CD4-positive, CD25-positive, alpha-beta regulatory T cell (primary cell): ENCODE measurements around the gene WDR38. TPM values are rescaled to one million over a fixed set of nuclear protein-coding genes. Genes with fewer than 3 reads are reported as not detected.

Experiments
- ATAC-seq, 2 donors: fragments of 150-1000 bp; cut with Tn5 transposase; one replicate each; pipeline ENCODE4 v1.10.0; 2021; ENCODE audit warnings: low read depth in 2 of 2, moderate number of reproducible peaks in 2 of 2, moderate library complexity in 1 of 2
- DNase-seq, 3 donors: peaks; one replicate each; pipeline versions ENCODE4 v3.0.0 to v3.0.0-alpha.2; 2012 to 2022; ENCODE audit warnings: mixed read lengths in 1 of 3
- H3K27ac ChIP-seq: one replicate; pipeline ENCODE4 v1.7.0; 2013; ENCODE audit warnings: mild to moderate bottlenecking, low read length; ENCODE audit not compliant: insufficient read depth, poor library complexity, severe bottlenecking
- H3K27me3 ChIP-seq: one replicate; pipeline ENCODE4 v1.7.0; 2013; ENCODE audit warnings: low read length; ENCODE audit not compliant: control insufficient read depth, insufficient read depth
- H3K36me3 ChIP-seq: one replicate; pipeline ENCODE4 v1.7.0; 2013; ENCODE audit warnings: mild to moderate bottlenecking, low read length, moderate library complexity; ENCODE audit not compliant: control insufficient read depth, insufficient read depth
- H3K4me1 ChIP-seq: 2 replicates; pipeline ENCODE4 v1.7.0; 2013; ENCODE audit warnings: mild to moderate bottlenecking, low read length; ENCODE audit not compliant: insufficient read depth, control insufficient read depth, poor library complexity, severe bottlenecking
- H3K4me3 ChIP-seq: one replicate; pipeline ENCODE4 v1.7.0; 2013; ENCODE audit warnings: low read depth, mild to moderate bottlenecking, low read length, moderate library complexity
- H3K9me3 ChIP-seq, 2 experiments: 1 replicate in 1 of 2; 2 replicates in 1 of 2; pipeline ENCODE4 v1.7.0; 2013; ENCODE audit warnings: low read length in 2 of 2, mild to moderate bottlenecking in 1 of 2, moderate library complexity in 1 of 2; ENCODE audit not compliant: control insufficient read depth in 2 of 2
- H3K27ac Mint-ChIP-seq, 3 donors: one replicate each; pipeline ENCODE4 v1.8.0; 2020 to 2022; ENCODE audit warnings: mild to moderate bottlenecking in 3 of 3, mixed read lengths in 3 of 3, moderate library complexity in 2 of 3
- H3K27me3 Mint-ChIP-seq: one replicate; pipeline ENCODE4 v1.8.0; 2022; ENCODE audit warnings: mild to moderate bottlenecking, mixed read lengths
- H3K36me3 Mint-ChIP-seq: one replicate; pipeline ENCODE4 v1.8.0; 2020; ENCODE audit warnings: mixed read lengths
- H3K4me1 Mint-ChIP-seq, 4 donors: one replicate each; pipeline ENCODE4 v1.8.0; 2020 to 2022; ENCODE audit warnings: mixed read lengths in 4 of 4, mild to moderate bottlenecking in 1 of 4
- H3K4me3 Mint-ChIP-seq, 4 donors: one replicate each; pipeline ENCODE4 v1.8.0; 2020 to 2022; ENCODE audit warnings: mild to moderate bottlenecking in 4 of 4, mixed read lengths in 4 of 4, moderate library complexity in 3 of 4
- H3K9me3 Mint-ChIP-seq, 7 donors: one replicate each; pipeline ENCODE4 v1.8.0; 2020 to 2022; ENCODE audit warnings: mixed read lengths in 7 of 7, mild to moderate bottlenecking in 3 of 7, moderate library complexity in 2 of 7
- polyA plus RNA-seq, 4 donors: library from polyadenylated mRNA; unstranded; fragments of 300-500 nt; fragmentation: Illumina TruSeq; gene quantifications; one replicate each; pipeline ENCODE4 v1.2.3, GENCODE V29; 2021
- total RNA-seq: library from RNA; stranded (reverse); gene quantifications from one replicate; pipeline ENCODE4 v1.2.3, GENCODE V29; 2022

WDR38 gene, protein sequence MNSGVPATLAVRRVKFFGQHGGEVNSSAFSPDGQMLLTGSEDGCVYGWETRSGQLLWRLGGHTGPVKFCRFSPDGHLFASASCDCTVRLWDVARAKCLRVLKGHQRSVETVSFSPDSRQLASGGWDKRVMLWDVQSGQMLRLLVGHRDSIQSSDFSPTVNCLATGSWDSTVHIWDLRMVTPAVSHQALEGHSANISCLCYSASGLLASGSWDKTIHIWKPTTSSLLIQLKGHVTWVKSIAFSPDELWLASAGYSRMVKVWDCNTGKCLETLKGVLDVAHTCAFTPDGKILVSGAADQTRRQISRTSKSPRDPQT
- total RNA-seq (not detected), polyA plus RNA-seq (not detected)

DNA sequence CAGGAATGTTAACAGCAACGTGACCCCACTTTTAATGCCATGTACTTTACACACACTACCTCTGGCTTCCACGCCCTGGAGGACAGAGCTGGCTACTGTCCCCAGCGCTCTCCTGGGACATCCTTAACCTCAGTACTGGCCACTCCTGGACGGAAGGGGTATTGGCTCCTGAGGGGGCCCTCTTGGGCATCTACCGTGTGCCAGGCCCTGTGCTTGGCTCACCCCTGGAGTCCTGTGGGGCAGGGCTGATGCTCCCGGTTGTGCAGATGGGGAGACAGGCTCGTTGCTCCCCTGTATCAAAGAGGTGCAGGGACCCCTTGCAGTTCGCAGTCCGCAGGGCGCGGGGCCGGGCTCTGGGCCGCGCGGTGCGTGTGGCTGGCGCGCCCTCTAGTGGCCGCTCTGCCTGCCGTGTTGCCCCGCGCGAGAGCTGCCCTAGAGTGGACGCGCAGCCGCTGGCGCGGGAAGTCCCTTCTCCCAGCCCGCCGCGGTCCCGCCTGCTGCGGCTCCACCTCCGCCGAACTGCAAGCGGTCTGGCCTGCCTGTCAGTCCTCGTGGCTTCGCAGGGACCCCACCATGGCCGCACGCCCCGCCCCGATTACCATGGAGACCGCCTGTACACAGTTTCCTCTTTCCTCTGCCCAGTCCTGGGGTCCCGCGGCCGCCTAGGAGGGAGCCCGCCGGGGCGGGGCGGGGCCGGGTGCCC is at the start of gene WDR38:
TSS of gene WDR38 (plus strand) at position 632 of the 703 bp plus-strand sequence. CDS start 72 bp downstream, outside the sequence.
- Mint-ChIP-seq H3K27me3 (peaks cover 7% of the 10 kb centered on the region), H3K9me3 (peaks cover 0 to 1% (median 0%) of the 10 kb centered on the region in 7 donors), H3K4me3 (peak within 1 kb of the TSS; percentile 76 to 81 (median 79)), H3K27ac (peak within 1 kb of the TSS; percentile 66 to 79 (median 69)), H3K36me3 (peaks cover 4% of the 10 kb centered on the region), H3K4me1 (peaks cover 0 to 22% (median 2%) of the 10 kb centered on the region in 4 donors)
- Histone ChIP-seq H3K4me1 (peaks cover 13% of the 10 kb centered on the region), H3K27me3 (no peaks in the 10 kb centered on the region), H3K4me3 (peak within 1 kb of the TSS; percentile 44), H3K9me3 (no peaks in the 10 kb centered on the region), H3K36me3 (peaks cover 12% of the 10 kb centered on the region), H3K27ac (peak within 1 kb of the TSS; percentile 70)
- DNase-seq (peak; percentile 71 to 80 (median 77)), ATAC-seq (peak; percentile 81 to 82)

GRCh38 chr9:124803911-124804310 is 49.3 kb upstream of the WDR38 start:
- no peak for ATAC-seq
- Mint-ChIP-seq H3K9me3 (no peaks in the 10 kb centered on the region), H3K4me3 (no peak overlapping the region), H3K27ac (no peak overlapping the region), H3K4me1 (no peaks in the 10 kb centered on the region), H3K36me3 (no peaks in the 10 kb centered on the region), H3K27me3 (peaks cover 22% of the 10 kb centered on the region)
- Histone ChIP-seq H3K4me1 (no peaks in the 10 kb centered on the region), H3K4me3 (no peak overlapping the region), H3K27me3 (no peaks in the 10 kb centered on the region), H3K9me3 (no peaks in the 10 kb centered on the region), H3K27ac (no peak overlapping the region), H3K36me3 (no peaks in the 10 kb centered on the region)
- DNase-seq = no peak

GRCh38 chr9:124805186-124805585 is 48.1 kb upstream of the WDR38 start:
- Histone ChIP-seq H3K9me3 (no peaks in the 10 kb centered on the region), H3K36me3 (no peaks in the 10 kb centered on the region), H3K27ac (no peak overlapping the region), H3K4me1 (no peaks in the 10 kb centered on the region), H3K27me3 (no peaks in the 10 kb centered on the region), H3K4me3 (no peak overlapping the region)
- Mint-ChIP-seq H3K36me3 (no peaks in the 10 kb centered on the region), H3K27me3 (peaks cover 22% of the 10 kb centered on the region), H3K4me1 (no peaks in the 10 kb centered on the region), H3K9me3 (no peaks in the 10 kb centered on the region), H3K27ac (no peak overlapping the region), H3K4me3 (no peak overlapping the region)
- ATAC-seq (no peak), DNase-seq (no peak)

GRCh38 chr9:124808246-124808956 is 44.9 kb upstream of the WDR38 start:
- DNase-seq (no peak), ATAC-seq (no peak)
- H3K36me3 Mint-ChIP-seq = no peaks in the 10 kb centered on the region
- no peak overlapping the region for H3K4me3 Mint-ChIP-seq
- no peaks in the 10 kb centered on the region for H3K36me3 ChIP-seq
- H3K9me3 Mint-ChIP-seq = no peaks in the 10 kb centered on the region
- H3K4me1 ChIP-seq = no peaks in the 10 kb centered on the region
- H3K27ac Mint-ChIP-seq = peak overlapping the region in 1 of 3 donors; percentile 56
- no peak overlapping the region for H3K27ac ChIP-seq
- H3K27me3 ChIP-seq = no peaks in the 10 kb centered on the region
- H3K4me1 Mint-ChIP-seq = no peaks in the 10 kb centered on the region
- peaks cover 10% of the 10 kb centered on the region for H3K27me3 Mint-ChIP-seq
- H3K4me3 ChIP-seq = no peak overlapping the region
- no peaks in the 10 kb centered on the region for H3K9me3 ChIP-seq

GRCh38 chr9:124809211-124809610 is 44.0 kb upstream of the WDR38 start:
- Mint-ChIP-seq H3K4me3 (no peak overlapping the region), H3K27ac (no peak overlapping the region), H3K27me3 (peaks cover 10% of the 10 kb centered on the region), H3K9me3 (no peaks in the 10 kb centered on the region), H3K4me1 (no peaks in the 10 kb centered on the region), H3K36me3 (no peaks in the 10 kb centered on the region)
- Histone ChIP-seq H3K27me3 (no peaks in the 10 kb centered on the region), H3K9me3 (no peaks in the 10 kb centered on the region), H3K36me3 (no peaks in the 10 kb centered on the region), H3K4me3 (no peak overlapping the region), H3K4me1 (no peaks in the 10 kb centered on the region), H3K27ac (no peak overlapping the region)
- DNase-seq (no peak), ATAC-seq (no peak)

GRCh38 chr9:124809741-124810500 is 43.3 kb upstream of the WDR38 start:
- Histone ChIP-seq H3K9me3 (no peaks in the 10 kb centered on the region), H3K4me3 (no peak overlapping the region), H3K27me3 (no peaks in the 10 kb centered on the region), H3K36me3 (no peaks in the 10 kb centered on the region), H3K4me1 (no peaks in the 10 kb centered on the region), H3K27ac (no peak overlapping the region)
- Mint-ChIP-seq H3K36me3 (no peaks in the 10 kb centered on the region), H3K4me3 (no peak overlapping the region), H3K27me3 (peaks cover 9% of the 10 kb centered on the region), H3K27ac (no peak overlapping the region), H3K4me1 (no peaks in the 10 kb centered on the region), H3K9me3 (no peaks in the 10 kb centered on the region)
- DNase-seq = no peak
- no peak for ATAC-seq

DNA sequence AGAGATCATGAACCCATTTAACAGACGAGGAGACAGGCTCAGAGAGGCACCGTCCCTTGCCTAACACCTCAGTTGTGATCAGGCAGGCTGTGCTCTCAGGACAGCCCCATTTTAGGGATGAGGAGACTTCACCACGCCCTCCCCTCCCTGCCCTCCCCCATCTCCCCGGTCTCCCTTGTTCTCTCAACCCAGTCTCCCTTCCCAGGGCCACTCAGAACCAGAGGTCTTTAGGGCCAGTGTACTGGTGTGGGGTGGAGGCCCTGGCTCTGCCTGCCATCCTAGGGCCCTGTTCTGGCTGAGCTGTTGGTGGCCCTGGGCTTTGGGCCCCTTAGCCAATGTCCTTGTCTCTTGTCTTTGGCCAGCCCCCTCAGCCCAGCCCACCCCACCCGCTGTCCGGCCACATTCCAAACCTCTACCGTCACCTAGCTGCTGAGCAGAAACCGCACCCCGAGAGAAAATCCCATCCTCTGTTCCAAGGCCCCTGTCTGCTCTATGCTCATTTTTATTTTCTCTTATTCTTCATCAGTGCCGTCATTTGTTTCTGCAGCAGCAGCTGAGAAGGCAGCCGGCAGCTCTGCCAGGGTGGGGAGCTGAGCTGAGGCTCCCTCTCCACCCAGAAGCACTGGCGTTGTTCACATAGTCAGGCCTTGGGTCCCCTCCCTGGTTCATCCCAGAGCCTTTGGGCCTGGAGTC is 42.5 kb upstream of the WDR38 start:
- Histone ChIP-seq H3K4me1 (no peaks in the 10 kb centered on the region), H3K9me3 (no peaks in the 10 kb centered on the region), H3K27me3 (no peaks in the 10 kb centered on the region), H3K36me3 (no peaks in the 10 kb centered on the region), H3K27ac (no peak overlapping the region), H3K4me3 (no peak overlapping the region)
- H3K36me3 Mint-ChIP-seq = no peaks in the 10 kb centered on the region
- no peak overlapping the region for H3K27ac Mint-ChIP-seq
- H3K9me3 Mint-ChIP-seq = no peaks in the 10 kb centered on the region
- no peak overlapping the region for H3K4me3 Mint-ChIP-seq
- peaks cover 4% of the 10 kb centered on the region for H3K27me3 Mint-ChIP-seq
- H3K4me1 Mint-ChIP-seq = no peaks in the 10 kb centered on the region
- no peak for DNase-seq
- ATAC-seq = no peak
